ENCODE data around the gene NDUFB6. TPM values are rescaled to one million over a fixed set of nuclear protein-coding genes. Genes with fewer than 3 reads are reported as not detected.
"Not testable (repeated sequence)": the region's sequence is repeated elsewhere in the genome, so short reads cannot be mapped to it uniquely, and the experiment has no call there.

Gene NDUFB6
- total and polyA plus RNA-seq, 2 experiments from 2014 or later, result 50.3 to 251 TPM

DNA sequence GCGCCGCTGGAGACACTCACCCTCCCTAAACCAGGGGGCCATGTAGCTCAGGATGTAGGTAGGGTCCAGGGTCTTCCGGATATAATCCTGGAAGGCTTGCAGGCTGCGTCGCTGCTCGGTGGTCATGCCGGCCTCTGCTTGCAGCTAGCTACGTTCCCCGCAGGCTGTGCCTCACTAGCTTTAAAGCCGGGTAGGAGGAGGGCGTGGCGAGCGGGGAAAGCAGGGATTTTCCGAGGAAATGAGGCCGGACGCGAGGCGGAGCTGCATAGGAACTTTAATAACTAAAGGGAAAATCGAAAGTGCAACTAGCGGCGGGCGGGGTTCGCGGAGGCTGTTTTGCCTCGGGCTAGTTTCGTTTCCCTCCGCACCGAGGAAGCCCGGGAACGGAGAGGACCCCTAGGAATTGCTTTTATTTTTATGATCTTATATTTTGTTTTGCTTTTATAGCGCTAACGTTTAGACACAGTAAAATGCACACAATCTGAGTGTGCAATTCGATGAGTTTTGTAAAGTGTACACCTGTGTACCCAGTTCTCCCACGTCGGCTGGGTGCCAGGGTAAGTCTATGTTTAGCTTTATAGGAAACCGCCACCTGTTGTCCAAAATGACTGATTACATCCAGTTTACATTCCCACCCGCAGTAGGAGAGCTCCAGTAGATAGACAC is 46.8 kb downstream of the NDUFB6 start, which contains the start of gene RIGI:
RIGI (minus strand) TSS at position 156 of the 666 bp plus-strand sequence; CDS start at position 126, 30 bp downstream.
- peak within 1 kb of the TSS; percentile 79 for H3K4me3 ChIP-seq
- TF ChIP-seq CTCF (IDR thresholded peaks at IDR 0.05; ENCODE audit: low read depth, low read length), result peak; percentile 52
- no peaks in the 10 kb centered on the region for H3K9me3 ChIP-seq (ENCODE audit: low read depth)
- H3K4me1 ChIP-seq (ENCODE audit: low read depth), result peaks cover 4% of the 10 kb centered on the region
- peak; percentile 77 to 95 for DNase-seq (ENCODE audit: low read depth in 1 of 2, low spot score in 1 of 2)
- no peaks in the 10 kb centered on the region for H3K27me3 ChIP-seq
- H3K36me3 ChIP-seq, result no peaks in the 10 kb centered on the region
- H3K27ac ChIP-seq, result peak within 1 kb of the TSS; percentile 78

- H3K4me1 ChIP-seq (ENCODE audit: low read depth), result peaks cover 4% of the 10 kb centered on the region
- peak overlapping the region; percentile 79 for H3K4me3 ChIP-seq
- no peaks in the 10 kb centered on the region for H3K9me3 ChIP-seq (ENCODE audit: low read depth)
- TF ChIP-seq CTCF (IDR thresholded peaks at IDR 0.05; ENCODE audit: low read depth, low read length), result no peak
- no peaks in the 10 kb centered on the region for H3K36me3 ChIP-seq
- DNase-seq (ENCODE audit: low read depth in 1 of 2, low spot score in 1 of 2), result no peak
- H3K27me3 ChIP-seq, result no peaks in the 10 kb centered on the region
- H3K27ac ChIP-seq, result peak overlapping the region; percentile 78
Observed at GRCh38 chr9:32525709-32526030, 47.3 kb downstream of the NDUFB6 start.

GRCh38 chr9:32524892-32525708 is 47.9 kb downstream of the NDUFB6 start:
- Histone ChIP-seq H3K9me3 (ENCODE audit: low read depth) (no peaks in the 10 kb centered on the region), H3K4me3 (peak overlapping the region; percentile 79), H3K27me3 (no peaks in the 10 kb centered on the region), H3K27ac (no peak overlapping the region), H3K4me1 (ENCODE audit: low read depth) (peaks cover 4% of the 10 kb centered on the region), H3K36me3 (no peaks in the 10 kb centered on the region)
- peak in 1 of 2 donors; percentile 28 for DNase-seq (ENCODE audit: low read depth in 1 of 2, low spot score in 1 of 2)
- no peak for TF ChIP-seq CTCF (IDR thresholded peaks at IDR 0.05; ENCODE audit: low read depth, low read length)

GRCh38 chr9:32524558-32524891 is 48.4 kb downstream of the NDUFB6 start:
- not testable (repeated sequence) for H3K4me3 ChIP-seq; H3K4me1 ChIP-seq (ENCODE audit: low read depth); H3K9me3 ChIP-seq (ENCODE audit: low read depth); H3K36me3 ChIP-seq; H3K27ac ChIP-seq; DNase-seq (ENCODE audit: low read depth in 1 of 2, low spot score in 1 of 2); H3K27me3 ChIP-seq

- H3K27me3 ChIP-seq, result no peaks in the 10 kb centered on the region
- TF ChIP-seq CTCF (IDR thresholded peaks at IDR 0.05; ENCODE audit: low read depth, low read length), result no peak
- DNase-seq (ENCODE audit: low read depth in 1 of 2, low spot score in 1 of 2), result no peak
- H3K27ac ChIP-seq, result no peak overlapping the region
- no peak overlapping the region for H3K4me3 ChIP-seq
- H3K4me1 ChIP-seq (ENCODE audit: low read depth), result peaks cover 4% of the 10 kb centered on the region
- no peaks in the 10 kb centered on the region for H3K36me3 ChIP-seq
- H3K9me3 ChIP-seq (ENCODE audit: low read depth), result no peaks in the 10 kb centered on the region
Observed at GRCh38 chr9:32523910-32524309, 49.0 kb downstream of the NDUFB6 start.

DNA sequence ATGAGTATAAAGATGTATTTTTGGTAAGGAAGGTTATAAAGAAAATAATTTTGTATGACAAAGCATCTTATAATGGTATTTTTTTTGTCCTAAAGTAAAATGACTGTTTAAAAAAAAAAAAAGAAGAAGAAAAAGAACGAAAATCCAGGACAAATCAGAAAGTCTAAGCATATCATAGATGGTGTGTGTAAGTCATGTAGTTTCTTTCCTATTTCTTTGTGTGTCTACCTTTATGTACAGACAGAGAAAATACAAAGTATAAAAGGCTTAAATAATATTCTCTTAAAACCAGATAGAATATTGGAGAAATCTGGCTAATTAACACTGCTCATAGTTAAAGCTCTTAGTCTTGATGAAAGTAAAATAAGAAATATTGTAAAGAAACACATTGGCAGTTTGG is 54.7 kb downstream of the NDUFB6 start:
- Histone ChIP-seq H3K27me3 (no peaks in the 10 kb centered on the region), H3K27ac (no peak overlapping the region), H3K4me1 (ENCODE audit: low read depth) (no peaks in the 10 kb centered on the region), H3K36me3 (no peaks in the 10 kb centered on the region), H3K4me3 (no peak overlapping the region), H3K9me3 (ENCODE audit: low read depth) (no peaks in the 10 kb centered on the region)
- TF ChIP-seq CTCF (IDR thresholded peaks at IDR 0.05; ENCODE audit: low read depth, low read length), result no peak
- DNase-seq (ENCODE audit: low read depth in 1 of 2, low spot score in 1 of 2), result no peak
